HG02885 (cell line): ENCODE data around the gene TNFRSF21.
"Not testable (repeated sequence)": the region's sequence is repeated elsewhere in the genome, so short reads cannot be mapped to it uniquely, and the experiment has no call there.

Experiments
- ATAC-seq: cut with Tn5 transposase; IDR thresholded peaks from one replicate; pipeline ENCODE4 v1.9.1; 2021; ENCODE audit warnings: mild to moderate bottlenecking; ENCODE audit not compliant: unreplicated experiment, poor library complexity

The TNFRSF21 gene

GRCh38 chr6:47309291-47310130 is at the start of gene TNFRSF21:
TNFRSF21 (minus strand) TSS chr6:47309905; CDS start chr6:47309511, 394 bp downstream.
- peak; percentile 100 for ATAC-seq

GRCh38 chr6:47358440-47359225 is 48.9 kb upstream of the TNFRSF21 start:
- ATAC-seq, result peak; percentile 53

- ATAC-seq, result peak; percentile 71
Measured at GRCh38 chr6:47357827-47358226, 48.1 kb upstream of the TNFRSF21 start.

GRCh38 chr6:47355496-47355895 is 45.8 kb upstream of the TNFRSF21 start:
- no peak for ATAC-seq

GRCh38 chr6:47353871-47354270 is 44.2 kb upstream of the TNFRSF21 start:
- ATAC-seq, result no peak

- no peak for ATAC-seq
Measured at GRCh38 chr6:47352966-47353365, 43.3 kb upstream of the TNFRSF21 start.

- ATAC-seq, result no peak
Measured at GRCh38 chr6:47352194-47352920, 42.7 kb upstream of the TNFRSF21 start.

GRCh38 chr6:47351621-47352020 is 41.9 kb upstream of the TNFRSF21 start:
- no peak for ATAC-seq

- no peak for ATAC-seq
Measured at GRCh38 chr6:47349931-47350330, 40.2 kb upstream of the TNFRSF21 start.

- no peak for ATAC-seq
Measured at GRCh38 chr6:47348316-47348863, 38.7 kb upstream of the TNFRSF21 start.

GRCh38 chr6:47345761-47346160 is 36.1 kb upstream of the TNFRSF21 start:
- ATAC-seq, result no peak

- no peak for ATAC-seq
Measured at GRCh38 chr6:47344022-47344421, 34.3 kb upstream of the TNFRSF21 start.

- ATAC-seq, result no peak
Measured at GRCh38 chr6:47343600-47343999, 33.9 kb upstream of the TNFRSF21 start.

- no peak for ATAC-seq
Measured at GRCh38 chr6:47342824-47343223, 33.1 kb upstream of the TNFRSF21 start.

- ATAC-seq, result no peak
Measured at GRCh38 chr6:47337519-47337918, 27.8 kb upstream of the TNFRSF21 start.

GRCh38 chr6:47336334-47336733 is 26.6 kb upstream of the TNFRSF21 start:
- ATAC-seq, result no peak

GRCh38 chr6:47335466-47335865 is 25.8 kb upstream of the TNFRSF21 start:
- peak; percentile 95 for ATAC-seq

- ATAC-seq, result no peak
Measured at GRCh38 chr6:47334334-47334733, 24.6 kb upstream of the TNFRSF21 start.

GRCh38 chr6:47328606-47329005 is 18.9 kb upstream of the TNFRSF21 start:
- not testable (repeated sequence) for ATAC-seq

GRCh38 chr6:47328139-47328538 is 18.4 kb upstream of the TNFRSF21 start:
- not testable (repeated sequence) for ATAC-seq
